ENCODE measurements around the gene CNOT1.
"Not testable (repeated sequence)": the region's sequence is repeated elsewhere in the genome, so short reads cannot be mapped to it uniquely, and the experiment has no call there.

CNOT1 gene

DNA sequence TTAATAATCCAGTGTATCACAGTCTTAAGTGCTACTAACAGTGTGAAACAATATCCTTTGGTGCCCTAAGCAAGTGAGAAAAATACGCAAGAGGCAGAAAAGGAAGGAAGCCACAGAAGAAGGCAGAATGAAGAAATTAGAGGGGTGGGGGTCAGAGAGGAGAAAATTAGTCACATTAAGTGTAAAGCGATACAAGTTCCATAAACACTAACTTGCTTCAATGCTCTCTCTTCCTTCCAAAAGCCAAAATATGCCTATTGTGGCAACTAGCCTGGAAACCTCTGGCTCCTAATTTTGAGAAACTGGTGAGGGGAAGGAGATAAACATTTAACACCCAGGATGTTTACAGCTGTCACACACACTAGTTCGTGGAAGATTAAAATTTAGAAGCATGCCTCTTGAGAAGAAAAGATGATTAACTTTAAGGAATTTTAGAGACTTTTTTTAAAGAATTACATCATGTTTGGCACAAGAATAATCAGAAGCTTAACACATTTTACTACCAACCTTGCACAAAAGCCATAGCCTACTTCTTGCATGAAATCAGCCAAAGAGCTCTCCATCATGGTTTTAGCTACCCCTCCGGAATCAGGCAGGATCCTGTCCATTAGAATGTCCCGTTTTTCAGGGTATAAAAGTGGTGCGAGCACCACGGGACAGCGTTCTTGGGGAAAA, 44.7 kb downstream of the CNOT1 start:
- H3K4me3 Mint-ChIP-seq: no peak overlapping the region
- H3K27me3 Mint-ChIP-seq: no peaks in the 10 kb centered on the region
- H3K27ac Mint-ChIP-seq: no peak overlapping the region
- no peaks in the 10 kb centered on the region for H3K4me1 Mint-ChIP-seq (ENCODE audit: low read depth)
- no peaks in the 10 kb centered on the region for H3K9me3 Mint-ChIP-seq
- intact Hi-C loops (cut with micrococcal nuclease): no loop called here
- peaks cover 100% of the 10 kb centered on the region for H3K36me3 Mint-ChIP-seq (ENCODE audit: low read depth)

DNA sequence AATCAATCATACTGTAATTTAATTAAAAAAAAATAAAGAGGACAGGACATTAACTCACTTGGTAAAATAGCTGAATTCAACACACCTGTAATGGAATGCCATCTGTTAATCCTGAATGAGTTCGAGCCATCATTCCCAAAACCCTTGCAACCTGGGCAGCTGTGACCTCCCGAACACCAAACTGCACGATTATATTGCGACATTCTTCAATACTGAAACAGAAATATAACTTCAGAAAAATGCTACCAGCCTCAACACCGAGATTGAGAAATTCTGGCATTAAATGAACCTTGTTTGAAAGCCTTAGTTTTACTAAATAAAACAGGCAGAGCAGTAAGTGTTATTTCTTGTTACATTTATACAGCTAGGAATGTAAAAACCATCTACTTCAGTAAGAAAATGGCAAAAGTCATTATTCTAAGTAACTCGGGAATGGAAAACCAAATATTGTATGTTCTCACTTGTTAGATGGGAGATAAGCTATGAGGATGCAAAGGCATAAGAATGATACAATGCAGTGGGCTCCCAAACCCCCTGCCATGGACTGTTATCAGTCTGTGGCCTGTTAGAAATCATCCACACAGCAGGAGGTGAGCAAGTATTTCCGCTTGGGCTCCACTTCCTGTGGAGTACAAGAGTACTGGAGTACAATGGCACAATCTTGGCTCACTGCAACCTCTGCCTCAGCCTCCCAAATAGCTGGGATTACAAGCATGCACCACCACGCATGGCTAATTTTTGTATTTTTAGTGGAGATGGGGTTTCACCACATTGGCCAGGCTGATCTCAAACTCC, 46.5 kb downstream of the CNOT1 start:
- H3K4me3 Mint-ChIP-seq: no peak overlapping the region
- H3K4me1 Mint-ChIP-seq (ENCODE audit: low read depth): no peaks in the 10 kb centered on the region
- no peak overlapping the region for H3K27ac Mint-ChIP-seq

DNA sequence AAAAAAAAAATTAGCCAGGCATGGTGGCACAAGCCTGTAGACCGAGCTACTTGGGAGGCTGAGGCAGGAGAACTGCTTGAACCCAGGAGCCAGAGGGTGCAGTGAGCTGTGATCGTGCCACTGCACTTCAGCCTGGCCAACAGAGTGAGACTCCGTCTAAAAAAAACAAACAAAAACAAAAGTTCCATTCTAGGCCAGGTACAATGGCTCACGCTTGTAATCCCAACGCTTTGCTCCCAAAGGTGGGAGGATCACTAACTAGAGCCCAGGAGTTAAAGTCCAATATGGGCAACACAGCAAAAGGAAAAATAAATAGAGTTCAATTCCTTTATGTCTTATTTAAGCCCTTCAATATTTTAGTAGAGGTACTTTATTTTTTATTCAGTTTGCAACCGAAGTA, 47.5 kb downstream of the CNOT1 start:
- Mint-ChIP-seq H3K9me3 (no peaks in the 10 kb centered on the region), H3K27ac (no peak overlapping the region), H3K27me3 (no peaks in the 10 kb centered on the region), H3K4me1 (ENCODE audit: low read depth) (no peaks in the 10 kb centered on the region), H3K4me3 (no peak overlapping the region), H3K36me3 (ENCODE audit: low read depth) (peaks cover 100% of the 10 kb centered on the region)
- intact Hi-C loops (cut with micrococcal nuclease): no loop called here

More for the DNA sequence above, 46.5 kb downstream of the CNOT1 start:
- Mint-ChIP-seq H3K36me3 (ENCODE audit: low read depth) (peaks cover 100% of the 10 kb centered on the region), H3K9me3 (no peaks in the 10 kb centered on the region), H3K27me3 (no peaks in the 10 kb centered on the region)
- intact Hi-C loops (cut with micrococcal nuclease): no loop called here

DNA sequence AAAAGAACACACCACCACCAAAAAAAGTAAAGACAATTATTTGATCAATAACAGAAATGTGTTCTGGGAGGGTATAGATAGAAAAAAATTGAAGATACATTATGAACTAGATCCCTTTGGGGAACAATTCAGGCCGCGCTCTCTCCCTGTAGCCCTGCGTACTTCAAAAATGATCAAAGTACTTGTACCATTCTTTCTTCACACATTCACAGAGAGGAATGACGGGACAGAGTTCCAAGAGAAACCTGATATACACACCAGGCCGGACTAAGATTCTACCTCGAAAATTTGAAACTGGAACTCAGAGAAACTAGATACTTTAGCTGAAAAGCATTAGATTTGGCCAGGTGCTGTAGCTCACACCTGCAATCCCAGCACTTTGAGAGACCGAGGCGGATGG, 50.0 kb downstream of the CNOT1 start:
- Mint-ChIP-seq H3K4me1 (ENCODE audit: low read depth) (no peaks in the 10 kb centered on the region), H3K27ac (no peak overlapping the region), H3K27me3 (no peaks in the 10 kb centered on the region), H3K9me3 (no peaks in the 10 kb centered on the region), H3K4me3 (no peak overlapping the region), H3K36me3 (ENCODE audit: low read depth) (peaks cover 100% of the 10 kb centered on the region)
- intact Hi-C loops (cut with micrococcal nuclease): no loop called here

DNA sequence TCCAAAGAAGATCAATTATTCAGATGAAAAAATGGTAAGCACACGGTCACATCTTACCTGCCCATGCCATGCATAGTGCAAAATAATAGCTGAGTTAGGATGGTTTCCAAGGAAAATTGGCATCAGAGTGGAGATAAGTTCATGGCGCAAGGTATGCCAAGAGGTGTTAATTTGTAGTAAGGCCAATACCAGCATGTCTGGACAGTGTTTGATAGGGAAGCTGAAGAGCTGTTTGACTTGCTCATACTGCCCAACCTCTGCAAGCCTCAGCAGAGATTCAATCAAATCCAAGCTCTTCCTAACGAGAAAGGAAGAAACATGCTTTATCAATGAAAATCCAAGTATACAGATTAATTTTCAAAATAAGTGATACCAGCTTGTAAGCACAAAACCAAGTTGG, 51.0 kb downstream of the CNOT1 start:
- no peaks in the 10 kb centered on the region for H3K4me1 Mint-ChIP-seq (ENCODE audit: low read depth)
- H3K27me3 Mint-ChIP-seq: no peaks in the 10 kb centered on the region
- H3K4me3 Mint-ChIP-seq: no peak overlapping the region
- intact Hi-C loops (cut with micrococcal nuclease): no loop called here
- H3K9me3 Mint-ChIP-seq: no peaks in the 10 kb centered on the region
- H3K36me3 Mint-ChIP-seq (ENCODE audit: low read depth): peaks cover 100% of the 10 kb centered on the region
- no peak overlapping the region for H3K27ac Mint-ChIP-seq

DNA sequence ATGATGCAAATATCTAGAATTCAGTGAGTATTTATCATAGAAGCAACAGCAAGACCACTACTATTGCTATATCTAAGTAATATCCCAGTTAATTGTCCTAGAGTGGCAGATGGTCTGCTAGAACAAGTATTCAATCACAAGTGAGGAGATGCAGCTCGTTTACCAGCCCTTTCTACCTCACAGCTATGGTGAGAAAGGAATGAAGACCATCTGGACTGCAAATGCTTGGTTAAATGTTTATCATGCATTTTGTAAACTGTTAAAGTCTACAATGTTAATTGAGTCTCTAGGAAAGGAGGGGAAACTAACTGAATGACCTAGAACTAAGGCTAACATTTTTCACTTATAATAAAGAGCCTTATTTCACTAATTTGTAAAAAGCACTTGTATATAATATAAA, 52.5 kb downstream of the CNOT1 start:
- Mint-ChIP-seq H3K9me3 (no peaks in the 10 kb centered on the region), H3K27me3 (no peaks in the 10 kb centered on the region), H3K4me1 (ENCODE audit: low read depth) (no peaks in the 10 kb centered on the region), H3K27ac (no peak overlapping the region), H3K4me3 (no peak overlapping the region), H3K36me3 (ENCODE audit: low read depth) (peaks cover 100% of the 10 kb centered on the region)
- intact Hi-C loops (cut with micrococcal nuclease): no loop called here

DNA sequence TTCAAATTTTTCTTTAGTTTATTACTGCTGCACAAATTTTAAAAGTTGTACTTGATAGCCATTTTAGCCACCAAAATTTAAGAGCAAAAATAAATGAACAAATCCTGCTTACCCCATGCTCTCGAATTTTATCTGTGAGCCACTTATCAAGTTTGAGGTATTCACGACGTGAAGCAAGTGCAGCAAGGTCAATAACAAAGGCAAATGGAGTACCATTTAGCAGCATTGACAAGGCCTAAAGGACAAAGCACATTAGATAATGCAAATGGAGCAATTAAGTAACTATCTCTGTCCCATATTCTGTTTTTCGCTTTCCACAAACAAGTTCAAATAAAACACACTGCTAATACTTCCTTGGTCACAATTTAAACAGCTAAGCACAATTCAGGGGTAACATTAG, 54.7 kb downstream of the CNOT1 start:
- Mint-ChIP-seq H3K4me3 (no peak overlapping the region), H3K27me3 (no peaks in the 10 kb centered on the region), H3K4me1 (ENCODE audit: low read depth) (no peaks in the 10 kb centered on the region), H3K36me3 (ENCODE audit: low read depth) (peaks cover 100% of the 10 kb centered on the region), H3K27ac (no peak overlapping the region), H3K9me3 (no peaks in the 10 kb centered on the region)
- intact Hi-C loops (cut with micrococcal nuclease): loop anchor here (5.0 kb wide), 1 partner anchor 38 kb away; no protein-coding TSS in a partner anchor

DNA sequence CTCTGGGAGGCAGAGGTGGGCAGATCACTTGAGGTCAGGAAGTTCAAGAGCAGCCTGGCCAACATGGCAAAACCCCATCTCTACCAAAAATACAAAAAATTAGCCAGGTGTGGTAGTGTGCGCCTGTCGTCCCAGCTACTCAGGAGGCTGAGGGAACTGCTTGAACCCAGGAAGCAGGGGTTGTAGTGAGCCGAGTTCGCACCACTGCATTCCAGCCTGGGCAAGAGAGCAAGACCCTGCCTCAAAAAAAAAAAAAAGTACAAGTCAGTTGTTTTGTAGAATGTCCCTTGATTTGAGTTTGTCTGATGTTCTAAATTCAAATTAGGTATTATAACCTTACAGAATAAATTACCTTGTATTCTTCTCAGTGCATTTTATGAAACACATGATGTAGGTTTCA, 63.9 kb downstream of the CNOT1 start:
- intact Hi-C loops (cut with micrococcal nuclease); H3K9me3 Mint-ChIP-seq; H3K27ac Mint-ChIP-seq; H3K4me1 Mint-ChIP-seq (ENCODE audit: low read depth); H3K27me3 Mint-ChIP-seq; H3K4me3 Mint-ChIP-seq: not testable (repeated sequence)
- H3K36me3 Mint-ChIP-seq (ENCODE audit: low read depth): peaks cover 89% of the 10 kb centered on the region

DNA sequence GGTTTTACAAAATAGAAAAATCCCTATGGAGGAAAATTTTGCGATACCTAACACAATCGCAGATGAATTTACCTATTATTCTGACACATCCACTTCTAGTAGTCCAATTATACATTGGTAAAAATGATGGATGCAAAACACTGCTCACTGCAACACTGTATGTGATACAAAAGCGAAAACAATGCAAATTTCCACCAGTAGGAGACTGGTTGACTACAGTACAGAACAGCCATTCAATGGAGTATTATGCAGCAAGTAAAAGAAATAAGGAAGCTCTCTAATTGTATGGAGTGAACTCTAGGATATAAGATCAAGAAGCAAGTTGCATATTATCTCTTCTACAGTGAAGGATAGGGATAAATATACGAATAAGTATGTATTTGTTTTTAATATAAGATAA, 65.9 kb downstream of the CNOT1 start:
- intact Hi-C loops (cut with micrococcal nuclease): no loop called here
- Mint-ChIP-seq H3K27ac (no peak overlapping the region), H3K4me1 (ENCODE audit: low read depth) (no peaks in the 10 kb centered on the region), H3K4me3 (no peak overlapping the region), H3K9me3 (no peaks in the 10 kb centered on the region), H3K27me3 (no peaks in the 10 kb centered on the region), H3K36me3 (ENCODE audit: low read depth) (peaks cover 89% of the 10 kb centered on the region)

DNA sequence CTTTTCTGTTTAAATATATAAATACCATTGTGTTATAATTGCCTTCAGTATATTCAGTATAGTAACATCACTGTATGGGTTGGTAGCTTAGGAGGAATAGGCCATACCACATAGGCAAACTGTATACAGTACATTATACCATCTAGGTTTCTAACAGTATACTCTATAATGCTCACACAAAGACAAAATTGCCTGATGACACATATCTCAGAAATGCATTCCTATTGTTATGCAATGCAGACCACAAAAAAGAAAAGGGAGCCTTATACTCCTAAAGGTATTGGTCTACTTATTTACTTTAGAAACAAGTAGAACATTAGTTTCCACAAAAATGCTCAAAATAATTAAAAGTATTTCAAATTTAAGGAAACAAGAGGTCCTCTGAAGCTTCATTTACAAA, 66.4 kb downstream of the CNOT1 start:
- Mint-ChIP-seq H3K4me1 (ENCODE audit: low read depth) (no peaks in the 10 kb centered on the region), H3K9me3 (no peaks in the 10 kb centered on the region), H3K4me3 (no peak overlapping the region), H3K36me3 (ENCODE audit: low read depth) (peaks cover 88% of the 10 kb centered on the region), H3K27me3 (no peaks in the 10 kb centered on the region), H3K27ac (no peak overlapping the region)
- intact Hi-C loops (cut with micrococcal nuclease): no loop called here

DNA sequence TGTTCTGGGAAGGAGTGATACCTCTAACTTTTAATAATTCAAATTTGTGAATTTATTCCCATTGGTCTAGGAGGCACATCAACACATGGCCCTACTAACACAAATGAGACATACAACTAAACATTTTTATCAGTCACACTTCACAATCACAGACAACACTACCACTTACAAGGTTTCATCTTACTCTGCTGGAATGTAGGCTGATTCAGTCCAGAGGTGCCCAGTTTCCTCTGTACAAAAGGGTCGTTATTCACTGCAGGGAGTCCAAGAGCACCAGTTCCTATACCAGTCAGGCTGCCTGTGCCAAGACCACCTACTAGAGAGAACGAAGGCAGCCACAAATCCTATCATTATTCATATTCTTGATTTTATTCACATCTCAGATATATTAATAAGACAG, 72.9 kb downstream of the CNOT1 start:
- no peak overlapping the region for H3K27ac Mint-ChIP-seq
- H3K4me3 Mint-ChIP-seq: no peak overlapping the region
- no peaks in the 10 kb centered on the region for H3K9me3 Mint-ChIP-seq
- intact Hi-C loops (cut with micrococcal nuclease): no loop called here
- peaks cover 93% of the 10 kb centered on the region for H3K36me3 Mint-ChIP-seq (ENCODE audit: low read depth)
- H3K27me3 Mint-ChIP-seq: no peaks in the 10 kb centered on the region
- H3K4me1 Mint-ChIP-seq (ENCODE audit: low read depth): no peaks in the 10 kb centered on the region

DNA sequence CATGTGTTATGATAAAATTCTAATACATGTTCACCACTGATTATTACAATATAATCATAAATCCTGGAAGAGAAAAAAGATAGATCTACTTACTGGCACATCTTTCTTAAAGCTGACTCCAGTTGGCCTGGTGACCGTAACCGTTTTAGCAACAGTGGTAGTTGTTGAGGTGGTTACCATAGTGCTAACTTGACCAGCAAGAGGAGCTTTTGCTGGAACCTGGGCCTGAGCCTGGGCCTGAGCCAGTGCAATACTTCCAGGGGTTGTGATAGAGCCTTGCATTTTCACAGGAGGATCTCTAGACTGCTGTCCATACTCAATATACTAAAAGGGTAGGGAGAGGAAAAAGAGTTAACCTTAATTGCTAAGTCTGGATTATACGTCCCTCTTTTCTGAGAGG, 78.1 kb downstream of the CNOT1 start:
- Mint-ChIP-seq H3K27ac (no peak overlapping the region), H3K36me3 (ENCODE audit: low read depth) (peaks cover 98% of the 10 kb centered on the region), H3K9me3 (no peaks in the 10 kb centered on the region), H3K4me1 (ENCODE audit: low read depth) (no peaks in the 10 kb centered on the region), H3K27me3 (no peaks in the 10 kb centered on the region), H3K4me3 (no peak overlapping the region)
- intact Hi-C loops (cut with micrococcal nuclease): loop anchor here (5.0 kb wide), 1 partner anchor 34 kb away; the partner anchor contains the start of gene SETD6

DNA sequence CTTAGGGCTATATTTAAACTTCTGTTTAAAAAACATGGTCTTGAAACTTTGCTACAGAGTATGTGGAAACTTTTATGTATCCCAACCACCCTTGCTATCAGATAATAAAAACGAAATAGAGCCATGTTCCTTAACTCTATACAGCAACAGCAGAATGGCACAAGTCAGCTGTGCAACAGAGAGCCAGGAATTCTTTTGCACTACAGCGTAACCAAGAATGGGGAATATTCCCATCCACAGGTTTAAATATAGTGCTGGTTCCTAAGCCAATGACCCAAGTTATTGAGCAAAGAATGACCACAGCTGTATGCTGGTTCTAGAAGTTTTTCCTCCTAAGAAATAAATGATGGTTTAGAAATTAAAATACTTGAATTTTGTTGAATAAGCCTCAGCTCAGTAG, 81.2 kb downstream of the CNOT1 start:
- no peaks in the 10 kb centered on the region for H3K4me1 Mint-ChIP-seq (ENCODE audit: low read depth)
- peaks cover 94% of the 10 kb centered on the region for H3K36me3 Mint-ChIP-seq (ENCODE audit: low read depth)
- no peak overlapping the region for H3K4me3 Mint-ChIP-seq
- no peaks in the 10 kb centered on the region for H3K9me3 Mint-ChIP-seq
- H3K27ac Mint-ChIP-seq: no peak overlapping the region
- intact Hi-C loops (cut with micrococcal nuclease): no loop called here
- no peaks in the 10 kb centered on the region for H3K27me3 Mint-ChIP-seq

DNA sequence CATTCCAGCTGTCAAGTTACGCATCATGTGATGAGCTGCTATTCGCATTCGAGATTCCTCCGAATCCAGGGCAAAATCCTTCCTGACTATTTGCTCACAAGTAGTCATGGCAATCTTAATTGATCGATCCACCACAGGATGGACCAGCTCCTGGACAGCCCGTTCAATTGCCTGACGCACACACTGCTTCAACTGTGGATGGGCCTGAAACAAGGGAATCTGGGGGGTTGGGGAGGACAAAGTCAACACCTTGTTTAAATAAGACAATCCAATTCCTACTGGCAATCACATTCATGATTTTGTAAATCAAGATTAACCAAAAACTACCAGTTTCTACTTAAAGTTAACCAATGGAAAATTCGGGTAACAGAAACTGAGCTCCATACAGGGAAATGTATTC, 85.9 kb downstream of the CNOT1 start:
- Mint-ChIP-seq H3K4me1 (ENCODE audit: low read depth) (no peaks in the 10 kb centered on the region), H3K27ac (no peak overlapping the region), H3K4me3 (no peak overlapping the region), H3K36me3 (ENCODE audit: low read depth) (peaks cover 95% of the 10 kb centered on the region), H3K27me3 (no peaks in the 10 kb centered on the region), H3K9me3 (no peaks in the 10 kb centered on the region)
- intact Hi-C loops (cut with micrococcal nuclease): no loop called here

DNA sequence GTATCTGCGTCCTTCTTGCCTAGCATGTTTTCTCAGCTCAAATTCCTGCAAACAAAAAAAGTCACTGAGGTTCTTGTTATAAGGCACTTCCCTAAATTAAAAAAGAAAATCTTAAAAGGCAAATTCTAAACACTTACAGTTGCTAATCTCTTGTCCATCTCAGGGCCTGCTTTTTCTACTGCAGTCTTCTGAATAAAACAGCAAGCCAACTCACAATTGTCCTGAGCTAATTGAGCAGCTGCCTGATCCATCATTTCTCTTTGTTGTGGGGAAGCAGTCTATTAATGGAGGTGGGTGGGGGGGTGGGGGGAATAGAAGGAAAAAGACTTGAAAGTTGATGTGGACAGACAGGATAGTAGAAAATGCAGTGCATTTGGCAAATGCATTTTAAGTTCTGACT, 87.3 kb downstream of the CNOT1 start:
- H3K4me3 Mint-ChIP-seq: no peak overlapping the region
- H3K27ac Mint-ChIP-seq: no peak overlapping the region
- no peaks in the 10 kb centered on the region for H3K9me3 Mint-ChIP-seq
- intact Hi-C loops (cut with micrococcal nuclease): no loop called here
- no peaks in the 10 kb centered on the region for H3K27me3 Mint-ChIP-seq
- no peaks in the 10 kb centered on the region for H3K4me1 Mint-ChIP-seq (ENCODE audit: low read depth)
- H3K36me3 Mint-ChIP-seq (ENCODE audit: low read depth): peaks cover 96% of the 10 kb centered on the region
